Measurements from ENCODE around the gene SETSIP.
"Not testable (repeated sequence)": the region's sequence is repeated elsewhere in the genome, so short reads cannot be mapped to it uniquely, and the experiment has no call there.

Gene SETSIP

DNA sequence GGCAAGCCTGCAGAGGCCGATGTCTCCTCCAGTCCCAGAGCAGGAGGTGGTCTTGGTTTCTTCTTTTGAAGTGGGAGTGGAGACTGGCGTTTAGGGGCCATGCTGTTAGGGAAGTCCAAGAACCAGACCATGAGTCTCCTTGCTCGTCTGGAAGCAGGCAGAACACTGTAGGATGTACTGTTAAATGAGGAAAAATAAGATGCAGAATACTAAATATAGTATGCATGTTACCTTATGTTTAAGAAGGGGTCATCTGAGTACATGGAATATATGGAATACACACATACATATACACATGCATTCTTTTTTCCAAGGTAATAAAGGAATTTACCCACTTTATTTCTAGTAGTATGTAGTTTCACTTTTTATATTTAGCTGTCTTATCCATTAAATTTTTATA lies at the start of gene SETSIP:
SETSIP (minus strand) TSS at position 101 of the 400 bp plus-strand sequence; CDS start at position 101, 0 bp downstream.
- DNase-seq: no peak

DNA sequence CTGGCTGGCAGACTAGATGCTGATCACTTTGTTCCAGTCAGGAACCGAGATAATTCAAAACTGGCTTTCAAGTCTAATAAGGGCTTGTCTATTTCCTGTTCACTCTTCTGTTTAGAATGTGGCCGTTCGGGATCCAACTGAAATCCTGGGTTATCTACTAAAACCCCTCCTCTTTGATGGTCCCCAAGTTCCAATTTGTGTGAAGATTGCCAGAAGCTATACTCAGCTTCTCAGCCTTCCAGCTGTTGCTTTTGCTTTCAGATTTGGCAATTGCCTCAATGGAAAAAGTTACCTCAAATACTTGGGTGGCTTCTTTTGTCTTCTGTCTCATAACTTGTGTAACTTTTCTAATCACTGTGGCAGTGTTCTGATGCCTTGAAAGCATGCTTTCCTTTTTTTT lies 48.7 kb upstream of the SETSIP start:
- no peak for DNase-seq

DNA sequence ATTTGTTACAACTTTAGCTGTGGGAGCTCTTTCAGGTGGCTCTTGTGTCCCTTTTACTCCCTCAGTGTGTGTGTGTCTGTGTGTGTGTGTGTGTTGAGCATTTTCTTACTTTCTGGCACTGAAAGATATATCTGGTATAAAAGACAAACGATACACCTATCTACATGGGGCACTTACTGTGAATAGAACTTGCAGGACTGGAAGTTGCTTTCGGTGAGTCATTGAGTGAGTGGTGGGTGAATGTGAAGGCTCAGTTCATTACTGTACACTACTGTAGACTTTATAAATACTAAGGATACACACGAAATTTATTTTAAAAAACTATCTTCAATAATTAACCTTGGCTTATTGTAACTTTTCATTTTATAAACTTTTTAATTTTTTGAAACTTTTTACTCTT lies 43.6 kb upstream of the SETSIP start:
- no peak for DNase-seq

GRCh38 chr1:92117526-92117925 lies 42.3 kb upstream of the SETSIP start:
- DNase-seq: no peak

- DNase-seq: no peak
Measured at GRCh38 chr1:92108631-92109030, 33.4 kb upstream of the SETSIP start.

DNA sequence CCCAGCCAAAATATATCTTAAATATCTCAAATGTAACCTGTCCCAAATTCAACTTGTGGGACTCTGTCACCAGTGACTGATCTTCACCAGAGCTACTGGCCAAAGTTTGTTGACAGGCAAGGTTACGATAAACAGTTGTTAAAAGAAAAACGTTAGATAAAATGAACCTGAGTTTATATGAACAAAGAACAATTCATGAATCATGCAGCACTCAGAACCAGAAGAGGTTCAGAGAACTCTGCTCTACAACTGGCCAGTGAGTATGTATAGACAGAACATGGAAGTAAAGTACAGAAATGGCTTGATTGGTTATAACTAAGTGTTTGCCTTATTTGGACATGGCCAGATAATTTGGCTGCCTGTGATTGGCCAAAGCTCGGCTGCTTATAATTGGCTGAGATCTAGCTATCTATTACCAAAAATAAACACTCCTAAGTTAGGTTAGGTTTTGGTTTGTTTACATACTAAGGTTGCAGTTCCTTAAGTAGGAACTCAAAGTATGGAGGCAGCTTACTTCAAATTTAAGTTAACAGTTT lies 30.4 kb upstream of the SETSIP start:
- no peak for DNase-seq

- DNase-seq: no peak
Measured at GRCh38 chr1:92096317-92096716, 21.1 kb upstream of the SETSIP start.

- no peak for DNase-seq
Measured at GRCh38 chr1:92095874-92096273, 20.7 kb upstream of the SETSIP start.

DNA sequence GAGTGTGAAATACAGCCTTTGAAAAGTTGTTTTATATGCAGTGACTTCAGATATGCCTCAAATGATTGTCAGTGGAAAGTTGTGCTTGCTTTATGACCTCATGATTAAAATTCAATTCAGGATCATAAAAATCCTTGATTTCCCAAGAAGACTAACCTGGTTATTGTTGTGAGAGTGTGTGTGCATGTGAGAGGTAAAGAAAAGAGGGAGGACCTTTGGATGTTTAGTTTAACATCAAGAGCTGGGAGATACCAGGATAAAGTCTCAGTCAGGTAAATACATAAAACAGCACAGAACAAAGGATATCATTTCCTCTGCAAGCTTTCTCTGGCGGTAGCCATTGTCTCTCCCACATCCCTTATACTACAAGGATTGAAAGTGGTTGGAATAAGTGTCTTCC lies 19.4 kb upstream of the SETSIP start:
- no peak for DNase-seq

GRCh38 chr1:92094090-92094489 lies 18.9 kb upstream of the SETSIP start:
- no peak for DNase-seq

- DNase-seq: no peak
Measured at GRCh38 chr1:92091625-92092024, 16.4 kb upstream of the SETSIP start.

GRCh38 chr1:92087542-92087941 lies 12.3 kb upstream of the SETSIP start:
- no peak for DNase-seq

DNA sequence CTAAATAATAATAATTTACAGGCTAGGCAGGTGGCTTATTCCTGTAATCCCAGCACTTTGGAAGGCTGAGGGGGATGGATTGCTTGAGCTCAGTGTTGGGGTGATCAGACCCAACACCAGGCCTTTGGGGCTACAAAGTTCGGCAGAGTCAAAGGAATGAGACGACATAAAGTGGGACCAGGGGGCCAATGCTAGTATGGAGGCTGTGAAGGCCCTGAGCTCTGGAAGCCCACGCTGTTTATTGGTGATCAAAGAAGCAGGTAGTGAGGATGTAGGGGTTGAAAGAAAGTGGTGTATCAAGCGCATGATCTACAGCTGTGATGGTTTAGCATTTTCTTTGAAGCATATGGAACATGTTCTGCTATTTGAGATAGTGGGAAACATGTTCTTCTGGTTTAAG lies 10.5 kb upstream of the SETSIP start:
- no peak for DNase-seq

DNA sequence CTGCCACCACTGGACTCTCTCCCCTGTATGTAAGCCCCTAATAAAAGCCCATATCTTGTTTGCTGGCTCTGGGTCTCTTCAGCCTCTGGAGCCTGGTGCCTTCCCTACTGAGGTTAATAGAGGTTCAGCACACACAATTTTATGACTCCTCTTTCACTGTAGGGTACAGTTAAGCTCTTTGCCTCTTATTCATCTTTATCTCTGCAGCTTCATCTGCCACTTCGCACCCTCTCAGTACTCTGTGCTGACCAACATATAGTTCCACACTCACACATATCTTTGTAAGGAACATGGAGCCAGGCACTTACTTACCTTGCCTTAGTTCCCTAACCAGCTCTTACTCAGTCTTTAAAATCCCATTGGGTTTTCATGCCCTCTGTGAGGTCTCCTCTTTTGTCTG lies 9.4 kb upstream of the SETSIP start:
- no peak for DNase-seq

- DNase-seq: no peak
Measured at GRCh38 chr1:92081031-92081430, 5.8 kb upstream of the SETSIP start.

GRCh38 chr1:92080128-92080985 lies 5.1 kb upstream of the SETSIP start, which contains the start of gene BTBD8:
TSS of gene BTBD8 (plus strand) at chr1:92080345. CDS start at chr1:92080572, 227 bp downstream.
- DNase-seq: peak; percentile 87 to 90

DNA sequence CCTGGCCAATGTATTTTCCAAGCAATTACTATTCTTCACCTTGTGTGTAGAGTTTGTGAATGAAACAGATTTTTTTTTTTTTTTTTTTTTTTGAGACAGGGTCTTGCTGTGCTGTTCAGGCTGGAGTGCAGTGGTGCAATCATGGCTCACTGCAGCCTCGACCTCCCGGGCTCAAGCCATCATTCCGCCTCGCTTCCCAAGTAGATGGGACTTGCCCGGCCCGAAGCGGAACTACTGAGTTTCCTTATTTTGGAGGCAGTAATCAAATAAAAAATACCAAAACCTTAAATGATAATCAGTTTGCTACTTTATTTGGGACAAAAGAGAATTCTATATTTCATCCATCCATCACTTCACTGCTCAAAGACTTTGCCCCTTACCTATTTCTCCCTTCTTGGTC lies 4.2 kb upstream of the SETSIP start:
- no peak for DNase-seq

- not testable (repeated sequence) for DNase-seq
Measured at GRCh38 chr1:92078077-92078476, 2.9 kb upstream of the SETSIP start.

DNA sequence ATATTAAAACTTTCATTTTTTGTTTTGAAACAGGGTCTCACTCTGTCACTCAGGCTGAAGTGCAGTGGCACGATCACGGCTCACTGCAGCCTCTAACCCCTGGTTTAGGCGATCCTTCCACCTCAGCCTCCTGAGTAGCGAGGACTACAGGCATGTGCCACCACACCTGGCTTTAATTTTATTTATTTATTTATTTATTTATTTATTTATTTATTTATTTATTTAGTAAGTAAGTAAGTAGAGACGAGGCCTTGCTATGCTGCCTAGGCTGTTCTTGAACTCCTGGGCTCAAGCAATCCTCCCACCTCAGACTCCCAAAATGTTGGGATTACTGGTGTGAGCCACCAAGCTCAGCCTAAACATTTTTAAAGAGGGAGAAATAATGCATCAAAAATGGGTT lies 1.2 kb upstream of the SETSIP start:
- DNase-seq: no peak

DNA sequence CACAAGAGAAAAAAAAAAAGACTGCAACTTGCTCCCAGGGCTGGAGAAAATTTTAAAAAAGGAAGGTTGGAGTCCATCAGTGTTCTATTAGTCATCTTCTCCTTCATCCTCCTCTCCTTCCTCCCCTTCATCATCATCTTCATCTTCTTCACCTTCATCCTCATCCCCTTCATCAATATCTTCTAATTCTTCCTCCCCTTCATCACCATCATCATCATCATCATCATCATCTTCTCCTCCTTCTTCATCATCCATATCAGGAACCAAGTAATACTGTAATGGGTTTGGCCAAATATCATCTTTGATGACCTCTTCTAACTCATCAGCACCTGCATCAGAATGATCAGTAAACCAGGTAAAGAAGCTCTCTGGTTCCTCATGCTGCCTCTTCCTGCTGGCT lies 765 bp downstream of the SETSIP start:
- not testable (repeated sequence) for DNase-seq

DNA sequence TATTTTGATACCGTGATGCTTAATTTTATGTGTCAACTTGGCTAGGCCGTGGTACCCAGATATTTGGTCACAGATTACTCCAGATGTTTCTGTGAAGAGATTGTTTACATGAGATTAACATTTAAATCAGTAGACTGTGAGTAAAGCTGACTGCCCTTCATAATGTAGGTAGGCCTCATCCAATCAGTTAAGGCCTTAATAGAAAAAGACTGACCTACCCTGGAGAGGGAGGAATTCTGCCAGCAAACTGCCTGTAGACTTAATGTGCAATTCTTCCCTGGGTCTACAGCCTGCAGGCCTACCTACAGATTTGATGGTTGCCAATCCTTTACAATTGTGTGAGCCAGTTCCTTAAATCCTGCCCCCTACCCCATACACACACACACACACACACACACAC lies 4.3 kb downstream of the SETSIP start:
- no peak for DNase-seq

- DNase-seq: no peak
Measured at GRCh38 chr1:92066321-92066720, 8.9 kb downstream of the SETSIP start.

GRCh38 chr1:92065042-92065441 lies 10.2 kb downstream of the SETSIP start:
- DNase-seq: no peak

DNA sequence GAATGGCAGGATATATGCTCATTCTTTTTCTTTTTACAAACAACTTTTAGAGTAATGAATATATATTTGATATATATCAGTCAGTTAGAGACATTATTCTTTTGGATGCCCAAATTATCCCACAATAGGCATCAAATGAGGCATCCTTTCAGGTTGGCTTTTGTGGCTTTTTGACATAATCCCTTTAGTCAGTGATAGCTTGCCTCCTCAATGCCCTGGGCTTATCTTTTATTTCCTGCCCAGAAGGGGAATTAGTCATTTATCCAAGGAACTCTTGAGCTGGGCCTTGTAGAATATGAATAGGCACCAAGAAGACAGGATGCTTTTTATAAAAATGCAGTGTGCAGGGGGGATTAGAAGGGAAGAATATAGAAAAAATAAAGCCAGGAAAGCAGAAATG lies 23.3 kb downstream of the SETSIP start:
- no peak for DNase-seq

All from activated T-cell treated with anti-CD3 and anti-CD28 coated beads, Interleukin-2, amount 50 U/mL, for 48 hours (primary cell).